A549 (cell line): ENCODE data around the gene SF1. TPM values are rescaled to one million over a fixed set of nuclear protein-coding genes. Genes with fewer than 3 reads are reported as not detected.

Experiments used
- ATAC-seq, 2 experiments: fragments of 200-7000 bp in 1 of 2; fragments of >200 bp in 1 of 2; cut with Nextera tagmentation in 1 of 2; cut with Tn5 transposase in 1 of 2; 3 replicates each; pipeline versions ENCODE4 v1.8.0 to v1.9.1; 2018 to 2020; ENCODE audit warnings: mild to moderate bottlenecking in 1 of 2, moderate library complexity in 1 of 2
- CTCF ChIA-PET: fragments of 300-600 bp; sonication (Branson Sonifier 250); formaldehyde crosslinking; extraction: SDS; loops from one replicate; lab custom pipeline; 2021; ENCODE audit warnings: antibody characterized with exemption, inconsistent platforms; lab: Yijun Ruan, JAX
- POLR2A ChIA-PET: fragments of 350-600 bp; formaldehyde crosslinking; extraction: SDS; loops from one replicate; lab custom pipeline; 2021; ENCODE audit warnings: antibody characterized with exemption, inconsistent platforms; lab: Yijun Ruan, JAX
- DNase-seq, 2 experiments: peaks; one replicate each; pipeline versions ENCODE4 v3.0.0 to v3.0.0-alpha.2; 2011 to 2016; ENCODE audit warnings: low read depth in 1 of 2, low spot score in 1 of 2
- FAIRE-seq: peaks from 2 replicates; lab custom pipeline; 2011; peaks lifted over from hg19 to GRCh38; lab: Jason Lieb, UNC
- H3K27ac ChIP-seq, 2 experiments: fragments of >200 bp; sonication (Bioruptor Twin); formaldehyde crosslinking; 3 replicates each; pipeline ENCODE4 v1.5.1; 2016 to 2017
- H3K4me1 ChIP-seq: fragments of >200 bp; sonication (Bioruptor Twin); formaldehyde crosslinking; 3 replicates; pipeline ENCODE4 v1.6.1; 2016
- H3K4me2 ChIP-seq: fragments of >200 bp; sonication (Bioruptor Twin); formaldehyde crosslinking; 3 replicates; pipeline ENCODE4 v1.6.1; 2016
- H3K4me3 ChIP-seq: fragments of >200 bp; sonication (Bioruptor Twin); formaldehyde crosslinking; 3 replicates; pipeline ENCODE4 v1.5.1; 2016
- H3K9me3 ChIP-seq: fragments of >200 bp; sonication (Bioruptor Twin); formaldehyde crosslinking; 3 replicates; pipeline ENCODE4 v1.6.1; 2016
- BCL3 ChIP-seq: fragments of >200 bp; sonication (Bioruptor Twin); formaldehyde crosslinking; IDR thresholded peaks from 3 replicates; pipeline ENCODE4 v1.6.1; 2016
- CEBPB ChIP-seq, 2 experiments: fragments of >200 bp in 1 of 2; sonication (Bioruptor Twin) in 1 of 2; formaldehyde crosslinking in 1 of 2; IDR thresholded peaks; 2 replicates each; pipeline ENCODE4 v1.6.1; 2012 to 2016
- EP300 ChIP-seq, 2 experiments: fragments of >200 bp; sonication (Bioruptor Twin); formaldehyde crosslinking; IDR thresholded peaks; 2 replicates in 1 of 2; 3 replicates in 1 of 2; pipeline ENCODE4 v1.6.1; 2016 to 2017
- FOSB ChIP-seq: fragments of 250-450 bp; sonication (Bioruptor Pico); IDR thresholded peaks from 2 replicates; pipeline ENCODE4 v1.5.0; 2020; ENCODE audit warnings: mild to moderate bottlenecking, moderate library complexity
- FOSL2 ChIP-seq, 2 experiments: fragments of 450-650 bp in 1 of 2; fragments of >200 bp in 1 of 2; sonication (Bioruptor Twin) in 1 of 2; formaldehyde crosslinking; IDR thresholded peaks; 2 replicates each; pipeline versions ENCODE4 v1.5.0 to v1.6.1; 2016 to 2020; ENCODE audit warnings: mild to moderate bottlenecking in 1 of 2, moderate library complexity in 1 of 2
- FOXS1 ChIP-seq: fragments of 250-450 bp; sonication (Bioruptor Pico); IDR thresholded peaks from 2 replicates; pipeline ENCODE4 v1.5.0; 2020; ENCODE audit warnings: mild to moderate bottlenecking, moderate library complexity
- HDAC2 ChIP-seq: fragments of 200-600 bp; sonication (generic); IDR thresholded peaks from 2 replicates; pipeline ENCODE4 v1.6.1; 2016
- HOXB13 ChIP-seq: fragments of 250-450 bp; sonication (Bioruptor Pico); IDR thresholded peaks from 2 replicates; pipeline ENCODE4 v1.5.0; 2020; ENCODE audit warnings: low read depth, mild to moderate bottlenecking, moderate library complexity
- HOXB5 ChIP-seq: fragments of 250-450 bp; sonication (Bioruptor Pico); IDR thresholded peaks from 2 replicates; pipeline ENCODE4 v1.5.0; 2020; ENCODE audit warnings: mild to moderate bottlenecking, moderate library complexity
- JUN ChIP-seq, 2 experiments: fragments of >200 bp; sonication (Bioruptor Twin); formaldehyde crosslinking; IDR thresholded peaks; 2 replicates in 1 of 2; 3 replicates in 1 of 2; pipeline ENCODE4 v1.6.1; 2016 to 2017
- KDM1A ChIP-seq: fragments of 200-600 bp; sonication (generic); IDR thresholded peaks from 2 replicates; pipeline ENCODE4 v1.6.1; 2016; ENCODE audit warnings: low read depth, mild to moderate bottlenecking
- NPAS2 ChIP-seq: fragments of 250-450 bp; sonication (Bioruptor Pico); IDR thresholded peaks from 2 replicates; pipeline ENCODE4 v1.8.0; 2022; ENCODE audit warnings: mild to moderate bottlenecking, moderate library complexity, borderline replicate concordance
- POLR2AphosphoS2 ChIP-seq: conservative IDR thresholded peaks from 2 replicates; pipeline ENCODE4 v1.6.1; 2012; ENCODE audit warnings: low read length, improper control_type of control experiment, inconsistent platforms
- RCOR1 ChIP-seq: fragments of 150-350 bp; IDR thresholded peaks from 2 replicates; pipeline ENCODE4 v1.6.1; 2014; ENCODE audit warnings: antibody characterized with exemption, low read length, low read depth
- RNF2 ChIP-seq: fragments of 200-600 bp; sonication (generic); IDR thresholded peaks from 2 replicates; pipeline ENCODE4 v1.6.1; 2016; ENCODE audit warnings: low read depth, mild to moderate bottlenecking, antibody characterized with exemption, moderate library complexity, borderline replicate concordance
- ZFP36 ChIP-seq: fragments of 450-650 bp; IDR thresholded peaks from 2 replicates; pipeline ENCODE4 v1.6.1; 2014; ENCODE audit warnings: borderline replicate concordance; ENCODE audit not compliant: partially characterized antibody
- WGBS: methylation state at CpG from one replicate; pipeline ENCODE4 v1.1.6; 2017; ENCODE audit errors: missing lambda C conversion rate; 5-methylcytosine and 5-hydroxymethylcytosine counted together
- polyA plus RNA-seq, 4 experiments: library from polyadenylated mRNA; depleted of rRNA in 3 of 4; stranded (reverse); fragments of >200 nt; fragmentation: RNase III in 1 of 4; extraction: RNeasy Plus Mini Kit Qiagen cat#74134 plus additional on column Dnase treatment in 1 of 4; gene quantifications; 2 replicates in 3 of 4; 3 replicates in 1 of 4; pipeline ENCODE4 v1.2.3, GENCODE V29; 2011 to 2017
- TF ChIP-seq, protein P1 (sequence below): fragments of 200-600 bp; sonication (generic); IDR thresholded peaks from 2 replicates; pipeline ENCODE4 v1.6.1; 2016; ENCODE audit warnings: antibody characterized with exemption, mild to moderate bottlenecking, moderate library complexity

SF1 gene
- polyA plus RNA-seq, 2 of the 4 experiments (the other 2 are of a cell fraction), result 104 to 310 TPM

DNA sequence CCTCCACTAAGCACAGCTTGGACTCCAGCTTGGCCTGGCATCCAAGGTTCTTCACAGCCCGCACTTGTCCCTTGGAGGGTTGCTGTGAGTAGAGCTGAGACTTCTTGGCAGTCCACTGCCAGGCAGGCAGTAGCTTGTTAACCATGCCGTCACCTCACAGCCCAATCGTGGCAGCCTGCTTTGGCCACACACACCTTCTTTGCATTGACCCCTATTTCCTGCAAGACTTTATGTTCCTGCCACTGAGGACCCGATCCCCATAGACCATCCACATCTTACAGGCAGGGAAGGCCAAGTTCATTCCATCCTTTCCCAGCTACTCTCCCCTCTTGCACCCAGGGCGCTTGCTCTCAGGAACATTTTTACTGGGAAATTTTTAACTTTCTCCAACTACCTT is 16.1 kb downstream of the SF1 start (continued):
- TF ChIP-seq FOSB (peak; percentile 22; the same call in 1 of the 2 replicates), CEBPB (IDR thresholded peaks at IDR 0.05) (no peak), HOXB5 (CRISPR knock-in tag) (no peak), FOXS1 (CRISPR knock-in tag) (no peak), BCL3 (no peak), HOXB13 (CRISPR knock-in tag) (no peak), RNF2 (no peak), JUN (IDR thresholded peaks at IDR 0.05) (no peak), FOSL2 (IDR thresholded peaks at IDR 0.05) (no peak), FOSL2 (CRISPR knock-in tag; IDR thresholded peaks at IDR 0.05) (no peak), EP300 (IDR thresholded peaks at IDR 0.05) (no peak), RCOR1 (no peak), NPAS2 (CRISPR knock-in tag) (no peak)

- H3K4me2 ChIP-seq, result no peak overlapping the region
- FAIRE-seq, result no peak
- H3K9me3 ChIP-seq, result no peaks in the 10 kb centered on the region
- peak; percentile 1 to 5; a peak in 4 of 6 replicates for ATAC-seq
- peaks cover 5% of the 10 kb centered on the region; the same call in 1 of the 3 replicates for H3K4me1 ChIP-seq
- CTCF ChIA-PET, result interaction anchor here (0.6 to 13.0 kb wide), 10 partner anchors 6 to 113 kb away, joined by 3 to 104 read pairs (median 4); partner anchors contain the start of genes RASGRP2 and SF1
- peak in 1 of 2 experiments; percentile 29; a peak in 3 of 5 replicates for TF ChIP-seq JUN (IDR thresholded peaks at IDR 0.05)
- TF ChIP-seq HOXB5 (CRISPR knock-in tag), result no peak
- peak; percentile 75; the same call in 1 of the 2 replicates for TF ChIP-seq HDAC2
- TF ChIP-seq POLR2AphosphoS2, result peak; percentile 87; the same call in 1 of the 2 replicates
- TF ChIP-seq ZFP36, result peak; percentile 78
- peak; percentile 91; the same call in 1 of the 2 replicates for TF ChIP-seq KDM1A
- TF ChIP-seq, protein P1, sequence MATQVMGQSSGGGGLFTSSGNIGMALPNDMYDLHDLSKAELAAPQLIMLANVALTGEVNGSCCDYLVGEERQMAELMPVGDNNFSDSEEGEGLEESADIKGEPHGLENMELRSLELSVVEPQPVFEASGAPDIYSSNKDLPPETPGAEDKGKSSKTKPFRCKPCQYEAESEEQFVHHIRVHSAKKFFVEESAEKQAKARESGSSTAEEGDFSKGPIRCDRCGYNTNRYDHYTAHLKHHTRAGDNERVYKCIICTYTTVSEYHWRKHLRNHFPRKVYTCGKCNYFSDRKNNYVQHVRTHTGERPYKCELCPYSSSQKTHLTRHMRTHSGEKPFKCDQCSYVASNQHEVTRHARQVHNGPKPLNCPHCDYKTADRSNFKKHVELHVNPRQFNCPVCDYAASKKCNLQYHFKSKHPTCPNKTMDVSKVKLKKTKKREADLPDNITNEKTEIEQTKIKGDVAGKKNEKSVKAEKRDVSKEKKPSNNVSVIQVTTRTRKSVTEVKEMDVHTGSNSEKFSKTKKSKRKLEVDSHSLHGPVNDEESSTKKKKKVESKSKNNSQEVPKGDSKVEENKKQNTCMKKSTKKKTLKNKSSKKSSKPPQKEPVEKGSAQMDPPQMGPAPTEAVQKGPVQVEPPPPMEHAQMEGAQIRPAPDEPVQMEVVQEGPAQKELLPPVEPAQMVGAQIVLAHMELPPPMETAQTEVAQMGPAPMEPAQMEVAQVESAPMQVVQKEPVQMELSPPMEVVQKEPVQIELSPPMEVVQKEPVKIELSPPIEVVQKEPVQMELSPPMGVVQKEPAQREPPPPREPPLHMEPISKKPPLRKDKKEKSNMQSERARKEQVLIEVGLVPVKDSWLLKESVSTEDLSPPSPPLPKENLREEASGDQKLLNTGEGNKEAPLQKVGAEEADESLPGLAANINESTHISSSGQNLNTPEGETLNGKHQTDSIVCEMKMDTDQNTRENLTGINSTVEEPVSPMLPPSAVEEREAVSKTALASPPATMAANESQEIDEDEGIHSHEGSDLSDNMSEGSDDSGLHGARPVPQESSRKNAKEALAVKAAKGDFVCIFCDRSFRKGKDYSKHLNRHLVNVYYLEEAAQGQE, result no peak
- 78% methylated on average over 7 of the region's 7 CpGs for WGBS
- no peak overlapping the region for H3K4me3 ChIP-seq
- POLR2A ChIA-PET, result interaction anchor here (1.2 to 4.5 kb wide), 2 partner anchors 15 to 18 kb away, joined by 4 to 32 read pairs; partner anchors contain the start of gene SF1
- DNase-seq, result no peak
- no peak overlapping the region for H3K27ac ChIP-seq
Observed at GRCh38 chr11:64760759-64761420, 17.5 kb downstream of the SF1 start.
